K562 (cell line): ENCODE data around the gene KCNH2. TPM values are rescaled to one million over a fixed set of nuclear protein-coding genes. Genes with fewer than 3 reads are reported as not detected.
A peak's percentile ranks its signal among the peaks of the same experiment; 100 is the strongest.

Experiments used
- ADNP ChIP-seq: fragments of 200-800 bp; sonication (Bioruptor generic); IDR thresholded peaks from 2 replicates; pipeline ENCODE4 v1.6.1; 2016; ENCODE audit warnings: missing genetic modification characterization, missing compliant biosample characterization
- JUN ChIP-seq, 2 experiments: sonication (generic) in 1 of 2; formaldehyde crosslinking in 1 of 2; IDR thresholded peaks; 2 replicates each; pipeline versions ENCODE4 v1.6.1 to v1.8.0; 2012 to 2022; ENCODE audit warnings: borderline replicate concordance in 2 of 2, mild to moderate bottlenecking in 2 of 2, improper control_type of control experiment in 1 of 2, low read depth in 1 of 2, low read length in 1 of 2, missing genetic modification reagents in 1 of 2
- KLF16 ChIP-seq: IDR thresholded peaks from 2 replicates; pipeline ENCODE4 v1.6.1; 2016; ENCODE audit warnings: antibody characterized with exemption
- MTA1 ChIP-seq: fragments of 450-650 bp; IDR thresholded peaks from 2 replicates; pipeline ENCODE4 v1.6.1; 2017; ENCODE audit warnings: borderline replicate concordance
- NONO ChIP-seq, 2 experiments: fragments of 200-400 bp in 1 of 2; fragments of 450-650 bp in 1 of 2; formaldehyde crosslinking in 1 of 2; IDR thresholded peaks; 2 replicates each; pipeline ENCODE4 v1.6.1; 2017; ENCODE audit warnings: low read depth in 2 of 2, mild to moderate bottlenecking in 2 of 2, moderate library complexity in 2 of 2, low read length in 1 of 2
- POU5F1 ChIP-seq: fragments of 150-350 bp; IDR thresholded peaks from 2 replicates; pipeline ENCODE4 v1.6.1; 2014; ENCODE audit warnings: borderline replicate concordance, low read length, low read depth, mild to moderate bottlenecking; ENCODE audit not compliant: partially characterized antibody
- PTBP1 ChIP-seq: fragments of 200-400 bp; formaldehyde crosslinking; IDR thresholded peaks from 2 replicates; pipeline ENCODE4 v1.6.1; 2017; ENCODE audit warnings: low read depth, low read length
- RBM39 ChIP-seq: fragments of 200-400 bp; formaldehyde crosslinking; optimal IDR thresholded peaks from 2 replicates; pipeline ENCODE3; 2018; ENCODE audit warnings: low read depth, low read length
- STAG1 ChIP-seq: sonication (generic); formaldehyde crosslinking; IDR thresholded peaks from 2 replicates; pipeline ENCODE4 v1.5.0; 2020; ENCODE audit warnings: missing genetic modification reagents, borderline replicate concordance
- ZNF140 ChIP-seq: fragments of 250-450 bp; sonication (Bioruptor Pico); IDR thresholded peaks from 2 replicates; pipeline ENCODE4 v1.8.0; 2021; ENCODE audit warnings: moderate library complexity, mild to moderate bottlenecking, inconsistent platforms
- polyA plus RNA-seq, 8 experiments: library from polyadenylated mRNA; depleted of rRNA in 4 of 8; stranded (reverse) in 5 of 8; unstranded in 3 of 8; fragments of >200 nt; fragmentation: Nextera tagmentation in 2 of 8; fragmentation: Illumina TruSeq in 1 of 8; extraction: Ambion mirVana in 2 of 8; extraction: Trizol in 1 of 8; gene quantifications; 2 replicates each; pipeline versions ENCODE4 v1.2.1 to v1.2.3, GENCODE V29; 2011 to 2014; ENCODE audit warnings: inconsistent platforms in 1 of 8, missing spikeins in 1 of 8
- total RNA-seq, 7 experiments: library from RNA; depleted of rRNA in 6 of 7; stranded (reverse); fragments of >200 nt in 6 of 7; fragmentation: Illumina TruSeq in 2 of 7; extraction: Trizol in 2 of 7; gene quantifications; 2 replicates each; pipeline versions ENCODE4 v1.2.1 to v1.2.3, GENCODE V29; 2011 to 2021; ENCODE audit warnings: low replicate concordance in 1 of 7
- TF ChIP-seq, protein P1 (sequence below): fragments of 450-650 bp; IDR thresholded peaks from 2 replicates; pipeline ENCODE4 v1.6.1; 2014; ENCODE audit warnings: low read depth, mild to moderate bottlenecking, moderate library complexity, borderline replicate concordance
- TF ChIP-seq, protein P2 (sequence below): fragments of 250-450 bp; sonication (Bioruptor Pico); IDR thresholded peaks from 2 replicates; pipeline ENCODE4 v1.5.0; 2021; ENCODE audit warnings: mild to moderate bottlenecking, moderate library complexity
- TF ChIP-seq, protein P3 (sequence below): fragments of 250-450 bp; sonication (Bioruptor Pico); IDR thresholded peaks from 2 replicates; pipeline ENCODE4 v1.5.1; 2021; ENCODE audit warnings: mild to moderate bottlenecking
- TF ChIP-seq, protein P4 (sequence below): fragments of 250-450 bp; sonication (Bioruptor Pico); IDR thresholded peaks from 2 replicates; pipeline ENCODE4 v1.4.0; 2020
- TF ChIP-seq, protein P5 (sequence below): fragments of 250-450 bp; sonication (Bioruptor Pico); IDR thresholded peaks from 2 replicates; pipeline ENCODE4 v1.5.0; 2021; ENCODE audit warnings: mild to moderate bottlenecking, borderline replicate concordance

Gene KCNH2
- total and polyA plus RNA-seq, 9 of the 15 experiments (the other 6 are each of a cell fraction or from before 2014, with no cell fraction given) = 18.1 to 368 (median 218) TPM

DNA sequence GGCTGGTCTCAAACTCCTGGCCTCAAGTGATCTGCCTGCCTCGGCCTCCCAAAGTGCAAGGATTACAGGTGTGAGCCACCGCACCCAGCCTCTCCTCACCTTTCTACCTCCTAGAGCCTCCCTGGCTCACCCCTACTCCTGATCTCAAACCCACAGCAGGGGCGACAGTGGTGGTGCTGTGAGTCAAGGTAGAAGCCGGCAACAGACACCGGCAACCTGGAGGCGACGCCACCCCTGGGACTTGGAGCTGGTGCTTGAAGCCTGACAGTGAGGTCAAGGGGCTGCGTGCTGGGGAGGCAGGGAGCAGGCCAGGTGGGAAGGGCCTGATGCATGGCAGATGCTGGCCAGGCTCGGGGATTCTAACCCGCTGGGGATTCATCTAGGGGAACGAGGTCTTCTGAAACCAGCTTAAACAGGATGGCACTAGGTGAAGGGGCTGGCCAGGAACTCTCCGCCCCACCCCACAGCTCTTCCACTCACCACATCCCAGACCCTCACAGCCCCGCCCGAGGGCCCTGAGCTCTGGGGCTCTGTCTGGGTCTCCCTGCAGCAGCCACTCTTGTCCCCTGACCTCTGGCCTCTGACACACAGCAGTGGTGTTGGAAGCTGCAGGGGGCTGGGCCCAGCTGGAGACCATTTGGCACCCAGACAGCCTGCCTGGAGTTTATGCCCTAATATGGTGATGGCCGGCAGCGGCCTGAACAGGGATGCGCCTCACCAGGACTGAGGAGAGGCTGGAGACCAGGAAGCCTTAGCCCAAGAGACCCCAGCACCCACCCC, 16.4 kb downstream of the KCNH2 start (continued):
- TF ChIP-seq RBM39 (no peak), NONO (IDR thresholded peaks at IDR 0.05; ENCODE audit: low read depth in 2 of 2, low read length in 1 of 2) (no peak), KLF16 (no peak), JUN (IDR thresholded peaks at IDR 0.05; ENCODE audit: borderline replicate concordance, low read depth, low read length) (no peak; the same call in 1 of the 2 replicates), JUN (CRISPR knock-in tag; IDR thresholded peaks at IDR 0.05; ENCODE audit: borderline replicate concordance) (no peak), STAG1 (CRISPR knock-in tag) (no peak), PTBP1 (no peak), POU5F1 (no peak), MTA1 (no peak), ZNF140 (no peak), ADNP (tag) (no peak)
- TF ChIP-seq, protein P1, sequence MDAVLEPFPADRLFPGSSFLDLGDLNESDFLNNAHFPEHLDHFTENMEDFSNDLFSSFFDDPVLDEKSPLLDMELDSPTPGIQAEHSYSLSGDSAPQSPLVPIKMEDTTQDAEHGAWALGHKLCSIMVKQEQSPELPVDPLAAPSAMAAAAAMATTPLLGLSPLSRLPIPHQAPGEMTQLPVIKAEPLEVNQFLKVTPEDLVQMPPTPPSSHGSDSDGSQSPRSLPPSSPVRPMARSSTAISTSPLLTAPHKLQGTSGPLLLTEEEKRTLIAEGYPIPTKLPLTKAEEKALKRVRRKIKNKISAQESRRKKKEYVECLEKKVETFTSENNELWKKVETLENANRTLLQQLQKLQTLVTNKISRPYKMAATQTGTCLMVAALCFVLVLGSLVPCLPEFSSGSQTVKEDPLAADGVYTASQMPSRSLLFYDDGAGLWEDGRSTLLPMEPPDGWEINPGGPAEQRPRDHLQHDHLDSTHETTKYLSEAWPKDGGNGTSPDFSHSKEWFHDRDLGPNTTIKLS = 0 out of 2 replicates have a peak, but pooled peaks have one; percentile 23
- TF ChIP-seq, protein P2, sequence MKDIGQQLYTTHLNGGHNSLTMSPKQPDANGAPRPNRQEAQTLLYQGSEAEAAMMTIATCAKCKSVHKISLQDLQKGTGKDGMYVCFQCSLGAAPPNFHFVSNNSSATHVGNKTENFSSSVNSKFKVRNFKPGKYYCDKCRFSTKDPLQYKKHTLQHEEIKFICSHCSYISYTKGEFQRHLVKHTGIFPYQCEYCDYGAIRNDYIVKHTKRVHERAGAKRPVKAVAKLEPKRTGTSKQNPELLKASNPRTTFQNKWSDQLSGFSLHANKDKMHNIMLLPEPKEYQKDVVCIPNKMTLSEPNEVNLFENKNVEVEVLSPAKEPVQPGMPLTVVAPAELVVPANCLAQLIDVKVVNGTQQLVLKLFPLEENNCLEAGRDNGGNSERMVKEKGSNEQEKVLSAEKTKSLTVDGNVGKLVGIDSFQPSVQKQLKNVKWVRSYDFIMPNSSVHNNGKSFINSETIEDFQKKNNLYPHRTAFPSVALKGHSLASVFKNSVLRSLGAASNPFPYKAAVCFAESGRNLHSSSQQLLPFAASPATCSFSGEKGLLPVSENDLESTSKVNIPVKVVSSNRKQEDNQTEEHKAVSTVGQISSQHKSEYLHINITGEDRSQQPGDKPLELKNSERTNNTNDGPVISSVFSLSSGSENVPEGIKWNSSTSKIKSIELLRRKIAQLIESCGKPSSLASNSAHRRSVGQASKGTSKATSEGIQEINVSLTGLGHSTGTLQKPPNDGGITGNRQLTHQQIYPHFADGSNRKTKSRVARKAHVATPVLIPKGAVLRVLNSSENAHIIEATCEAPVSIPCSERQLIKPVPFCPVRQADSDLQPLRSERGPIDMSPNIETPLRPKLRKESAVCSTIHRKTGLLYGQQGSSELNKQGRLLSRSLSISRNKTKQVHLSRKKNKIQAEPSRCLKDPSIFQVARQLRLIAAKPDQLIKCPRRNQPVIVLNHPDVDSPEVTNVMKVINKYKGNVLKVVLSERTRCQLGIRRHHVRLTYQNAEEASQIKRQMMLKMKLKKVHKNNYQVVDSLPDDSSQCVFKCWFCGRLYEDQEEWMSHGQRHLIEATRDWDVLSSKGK (CRISPR knock-in tag) = no peak
- TF ChIP-seq, protein P3, sequence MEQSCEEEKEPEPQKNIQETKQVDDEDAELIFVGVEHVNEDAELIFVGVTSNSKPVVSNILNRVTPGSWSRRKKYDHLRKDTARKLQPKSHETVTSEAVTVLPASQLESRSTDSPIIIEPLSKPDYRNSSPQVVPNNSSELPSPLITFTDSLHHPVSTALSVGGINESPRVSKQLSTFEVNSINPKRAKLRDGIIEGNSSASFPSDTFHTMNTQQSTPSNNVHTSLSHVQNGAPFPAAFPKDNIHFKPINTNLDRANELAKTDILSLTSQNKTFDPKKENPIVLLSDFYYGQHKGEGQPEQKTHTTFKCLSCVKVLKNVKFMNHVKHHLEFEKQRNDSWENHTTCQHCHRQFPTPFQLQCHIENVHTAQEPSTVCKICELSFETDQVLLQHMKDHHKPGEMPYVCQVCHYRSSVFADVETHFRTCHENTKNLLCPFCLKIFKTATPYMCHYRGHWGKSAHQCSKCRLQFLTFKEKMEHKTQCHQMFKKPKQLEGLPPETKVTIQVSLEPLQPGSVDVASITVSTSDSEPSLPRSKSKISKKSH (CRISPR knock-in tag) = no peak
- TF ChIP-seq, protein P4, sequence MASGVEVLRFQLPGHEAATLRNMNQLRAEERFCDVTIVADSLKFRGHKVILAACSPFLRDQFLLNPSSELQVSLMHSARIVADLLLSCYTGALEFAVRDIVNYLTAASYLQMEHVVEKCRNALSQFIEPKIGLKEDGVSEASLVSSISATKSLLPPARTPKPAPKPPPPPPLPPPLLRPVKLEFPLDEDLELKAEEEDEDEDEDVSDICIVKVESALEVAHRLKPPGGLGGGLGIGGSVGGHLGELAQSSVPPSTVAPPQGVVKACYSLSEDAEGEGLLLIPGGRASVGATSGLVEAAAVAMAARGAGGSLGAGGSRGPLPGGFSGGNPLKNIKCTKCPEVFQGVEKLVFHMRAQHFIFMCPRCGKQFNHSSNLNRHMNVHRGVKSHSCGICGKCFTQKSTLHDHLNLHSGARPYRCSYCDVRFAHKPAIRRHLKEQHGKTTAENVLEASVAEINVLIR (CRISPR knock-in tag) = no peak
- TF ChIP-seq, protein P5, sequence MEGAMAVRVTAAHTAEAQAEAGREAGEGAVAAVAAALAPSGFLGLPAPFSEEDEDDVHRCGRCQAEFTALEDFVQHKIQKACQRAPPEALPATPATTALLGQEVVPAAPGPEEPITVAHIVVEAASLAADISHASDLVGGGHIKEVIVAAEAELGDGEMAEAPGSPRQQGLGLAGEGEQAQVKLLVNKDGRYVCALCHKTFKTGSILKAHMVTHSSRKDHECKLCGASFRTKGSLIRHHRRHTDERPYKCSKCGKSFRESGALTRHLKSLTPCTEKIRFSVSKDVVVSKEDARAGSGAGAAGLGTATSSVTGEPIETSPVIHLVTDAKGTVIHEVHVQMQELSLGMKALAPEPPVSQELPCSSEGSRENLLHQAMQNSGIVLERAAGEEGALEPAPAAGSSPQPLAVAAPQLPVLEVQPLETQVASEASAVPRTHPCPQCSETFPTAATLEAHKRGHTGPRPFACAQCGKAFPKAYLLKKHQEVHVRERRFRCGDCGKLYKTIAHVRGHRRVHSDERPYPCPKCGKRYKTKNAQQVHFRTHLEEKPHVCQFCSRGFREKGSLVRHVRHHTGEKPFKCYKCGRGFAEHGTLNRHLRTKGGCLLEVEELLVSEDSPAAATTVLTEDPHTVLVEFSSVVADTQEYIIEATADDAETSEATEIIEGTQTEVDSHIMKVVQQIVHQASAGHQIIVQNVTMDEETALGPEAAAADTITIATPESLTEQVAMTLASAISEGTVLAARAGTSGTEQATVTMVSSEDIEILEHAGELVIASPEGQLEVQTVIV (CRISPR knock-in tag) = no peak
